H1 (cell line): Measurements from ENCODE around the gene MATK. TPM values are rescaled to one million over a fixed set of nuclear protein-coding genes. Genes with fewer than 3 reads are reported as not detected.

Experiments used
- CHD2 ChIP-seq: IDR thresholded peaks from 2 replicates; pipeline ENCODE4 v1.6.1; 2012; ENCODE audit warnings: low read length, improper control_type of control experiment
- polyA plus RNA-seq, 7 experiments: library from polyadenylated mRNA; depleted of rRNA in 3 of 7; stranded (reverse) in 5 of 7; unstranded in 2 of 7; fragments of >200 nt in 5 of 7; fragments of 200-250 nt in 2 of 7; gene quantifications; 1 replicate in 5 of 7; 2 replicates in 1 of 7; 4 replicates in 1 of 7; pipeline versions ENCODE4 v1.2.1 to v1.2.3, GENCODE V29; 2011 to 2013; ENCODE audit warnings: missing spikeins in 2 of 7, mixed read lengths in 2 of 7
- total RNA-seq: library from RNA; stranded (reverse); fragmentation: NEBNext Ultra II Directional; extraction: Animal tissue kit (Norgen Biotek cat#: 25700); gene quantifications from 2 replicates; pipeline ENCODE4 v1.2.1, GENCODE V29; 2021

MATK gene
- total and polyA plus RNA-seq, 2 of the 8 experiments (the other 6 are each of a cell fraction or from before 2014, with no cell fraction given), result 20.5 to 21.4 TPM

- no peak for TF ChIP-seq CHD2
Measured at GRCh38 chr19:3832001-3832400, 45.8 kb upstream of the MATK start (continued).
